Lower leg skin (tissue), 4 donors: ENCODE results near the gene GAP43. TPM values are rescaled to one million over a fixed set of nuclear protein-coding genes. Genes with fewer than 3 reads are reported as not detected.
A peak's percentile ranks its signal among the peaks of the same experiment; 100 is the strongest.

Source experiments
- DNase-seq, 2 donors: peaks; one replicate each; pipeline ENCODE4 v3.0.0-alpha.2; 2019; ENCODE audit warnings: low spot score in 2 of 2
- H3K4me3 ChIP-seq: fragments of 200-600 bp; sonication (generic); 2 replicates; pipeline ENCODE4 v1.5.1; 2017; ENCODE audit warnings: mild to moderate bottlenecking, low read depth; ENCODE audit not compliant: poor library complexity, severe bottlenecking
- CTCF ChIP-seq, 3 donors: fragments of 450-650 bp; IDR thresholded peaks; one replicate each; pipeline ENCODE4 v1.5.1; 2016; ENCODE audit warnings: antibody characterized with exemption in 3 of 3, mild to moderate bottlenecking in 3 of 3, moderate library complexity in 2 of 3
- POLR2A ChIP-seq, 2 donors: fragments of 450-650 bp; IDR thresholded peaks; one replicate each; pipeline ENCODE4 v1.6.1; 2016 to 2017; ENCODE audit warnings: antibody characterized with exemption in 2 of 2, mild to moderate bottlenecking in 1 of 2, moderate library complexity in 1 of 2
- WGBS, 2 donors: methylation state at CpG; one replicate each; pipeline ENCODE4 v1.1.5; 2018; 5-methylcytosine and 5-hydroxymethylcytosine counted together
- intact Hi-C: fragments of 100-400 bp; cut with DNase I; formaldehyde crosslinking; loops from one replicate; pipeline ENCODE4 v1.15.0; 2023; ENCODE audit warnings: low total_unique reads
- total RNA-seq, 4 donors: library from RNA; depleted of rRNA; stranded (reverse); fragments of >200 nt; gene quantifications; one replicate each; pipeline ENCODE4 v1.1.0, GENCODE V29; 2016

The GAP43 gene
- total RNA-seq, 4 donors from 2014 or later = 0.13 TPM; not detected in 3

- TF ChIP-seq POLR2A (IDR thresholded peaks at IDR 0.05) (no peak), CTCF (IDR thresholded peaks at IDR 0.05) (no peak)
- intact Hi-C loops = no loop called here
- 0 to 1% methylated on average over 58 of the region's 58 CpGs for WGBS, 2 donors
- H3K4me3 ChIP-seq = peak overlapping the region; percentile 95
- DNase-seq = peak; percentile 66 to 94
These were observed 35.2 kb downstream of the GAP43 start for GRCh38 chr3:115658337-115659181.

- WGBS, 2 donors = 62 to 64% methylated on average over 12 of the region's 12 CpGs
- intact Hi-C loops = no loop called here
- no peak overlapping the region for H3K4me3 ChIP-seq
- no peak for DNase-seq
- TF ChIP-seq CTCF (IDR thresholded peaks at IDR 0.05) (no peak), POLR2A (IDR thresholded peaks at IDR 0.05) (no peak)
These were observed 36.2 kb downstream of the GAP43 start for GRCh38 chr3:115659253-115660220.

- DNase-seq = no peak
- TF ChIP-seq CTCF (IDR thresholded peaks at IDR 0.05) = no peak
- no peak for TF ChIP-seq POLR2A (IDR thresholded peaks at IDR 0.05)
- H3K4me3 ChIP-seq = no peak overlapping the region
- WGBS, 2 donors = 42 to 64% methylated on average over 5 of the region's 5 CpGs
- intact Hi-C loops = no loop called here
These were observed 37.5 kb downstream of the GAP43 start for GRCh38 chr3:115660646-115661337.

GRCh38 chr3:115662356-115662755 is 39.0 kb downstream of the GAP43 start:
- intact Hi-C loops = no loop called here
- no peak overlapping the region for H3K4me3 ChIP-seq
- no peak for TF ChIP-seq CTCF (IDR thresholded peaks at IDR 0.05)
- TF ChIP-seq POLR2A (IDR thresholded peaks at IDR 0.05) = no peak
- 78 to 89% methylated on average over 1 of the region's 1 CpG for WGBS, 2 donors
- DNase-seq = no peak

- no peak for DNase-seq
- 88 to 90% methylated on average over 3 of the region's 3 CpGs for WGBS, 2 donors
- intact Hi-C loops = no loop called here
- H3K4me3 ChIP-seq = no peak overlapping the region
- TF ChIP-seq CTCF (IDR thresholded peaks at IDR 0.05) = no peak
- TF ChIP-seq POLR2A (IDR thresholded peaks at IDR 0.05) = no peak
These were observed 40.1 kb downstream of the GAP43 start for GRCh38 chr3:115663414-115663813.
